GM18507 (cell line): ENCODE results near the gene CLIC3.
"Not testable (repeated sequence)": the region's sequence is repeated elsewhere in the genome, so short reads cannot be mapped to it uniquely, and the experiment has no call there.

Experiments used
- DNase-seq: peaks from one replicate; pipeline ENCODE4 v3.0.0; 2011; ENCODE audit warnings: low read depth; ENCODE audit not compliant: insufficient read length; ENCODE audit errors: extremely low spot score
- FAIRE-seq: peaks from 2 replicates; lab custom pipeline; 2011; peaks lifted over from hg19 to GRCh38; lab: Jason Lieb, UNC

CLIC3 gene

DNA sequence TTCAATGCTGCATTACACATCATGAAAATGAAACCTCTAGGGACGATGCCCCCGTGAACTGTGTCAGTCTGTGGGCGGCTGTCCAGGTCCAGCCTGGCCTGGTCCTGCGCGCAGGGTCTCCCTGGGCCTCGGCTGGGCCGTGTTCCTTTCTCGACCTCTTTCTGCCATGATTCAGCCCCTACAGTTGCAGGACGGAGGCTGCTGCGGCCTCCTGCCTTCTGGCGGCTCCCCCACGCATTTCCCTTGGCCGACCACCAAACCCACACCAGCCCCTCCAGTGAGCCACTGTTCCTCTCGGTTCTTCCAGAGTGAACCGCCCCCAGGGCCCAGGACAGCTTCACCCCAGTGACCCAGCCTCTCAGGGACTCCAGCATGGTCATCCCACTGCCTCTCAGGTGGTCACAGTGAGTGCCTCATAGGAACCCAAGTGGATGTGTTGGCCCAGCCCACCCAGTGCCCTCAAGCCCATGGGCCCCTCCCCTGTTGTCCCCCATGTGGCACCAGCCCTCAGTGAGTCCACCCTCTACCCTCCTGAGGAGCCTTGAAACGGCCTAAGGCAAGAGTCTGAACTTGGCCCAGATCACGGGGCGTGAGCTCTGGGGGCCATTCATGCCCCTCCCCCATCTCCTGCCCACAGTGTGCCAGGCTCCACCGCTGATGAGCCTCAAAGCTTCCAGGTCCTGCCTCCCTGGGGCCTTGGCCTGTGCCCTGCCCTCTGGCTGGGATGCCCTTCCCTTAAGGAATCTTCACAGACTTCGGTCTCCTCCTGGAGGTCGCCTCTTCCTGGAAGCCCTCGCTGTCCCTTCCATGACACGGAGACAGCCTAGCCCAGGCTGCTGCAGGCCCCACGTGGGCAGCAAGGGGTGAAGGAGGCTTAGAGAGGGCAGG, 10.0 kb upstream of the CLIC3 start:
- DNase-seq (no peak), FAIRE-seq (no peak)

DNA sequence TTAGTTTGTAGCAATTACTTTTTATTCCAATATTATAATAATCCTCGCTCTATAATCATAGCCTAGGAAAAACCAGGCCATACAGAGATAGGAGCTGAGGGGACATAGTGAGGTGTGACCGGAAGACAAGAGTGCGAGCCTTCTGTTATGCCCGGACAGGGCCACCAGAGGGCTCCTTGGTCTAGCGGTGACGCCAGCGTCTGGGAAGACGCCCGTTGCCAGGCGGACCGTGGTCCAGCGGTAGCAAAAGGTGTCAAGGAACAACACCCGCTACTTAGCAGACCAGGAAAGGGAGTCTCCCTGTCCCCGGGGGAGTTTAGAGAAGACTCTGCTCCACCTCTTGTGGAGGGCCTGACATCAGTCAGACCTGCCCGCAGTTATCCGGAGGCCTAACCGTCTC, 7.9 kb upstream of the CLIC3 start:
- FAIRE-seq, DNase-seq: not testable (repeated sequence)

DNA sequence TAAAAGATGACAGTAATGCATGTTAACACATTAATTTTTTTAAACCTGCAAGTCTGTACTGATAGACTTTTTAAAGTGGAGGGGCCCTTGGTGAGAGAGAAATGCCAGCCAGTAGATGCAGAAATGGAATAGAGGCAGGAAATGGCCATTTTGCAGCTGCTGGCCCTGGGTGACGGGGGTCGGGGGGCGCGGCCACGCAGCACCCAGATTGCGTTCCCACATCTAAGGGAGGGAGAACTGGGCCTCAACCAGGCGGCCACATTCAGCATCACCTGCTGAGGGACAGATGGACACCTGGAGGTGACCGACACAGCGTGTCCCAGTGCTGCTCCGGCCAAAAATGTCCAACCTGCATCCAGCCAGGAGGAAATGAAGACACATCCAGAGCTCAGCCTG, 6.3 kb upstream of the CLIC3 start:
- DNase-seq (no peak), FAIRE-seq (no peak)

DNA sequence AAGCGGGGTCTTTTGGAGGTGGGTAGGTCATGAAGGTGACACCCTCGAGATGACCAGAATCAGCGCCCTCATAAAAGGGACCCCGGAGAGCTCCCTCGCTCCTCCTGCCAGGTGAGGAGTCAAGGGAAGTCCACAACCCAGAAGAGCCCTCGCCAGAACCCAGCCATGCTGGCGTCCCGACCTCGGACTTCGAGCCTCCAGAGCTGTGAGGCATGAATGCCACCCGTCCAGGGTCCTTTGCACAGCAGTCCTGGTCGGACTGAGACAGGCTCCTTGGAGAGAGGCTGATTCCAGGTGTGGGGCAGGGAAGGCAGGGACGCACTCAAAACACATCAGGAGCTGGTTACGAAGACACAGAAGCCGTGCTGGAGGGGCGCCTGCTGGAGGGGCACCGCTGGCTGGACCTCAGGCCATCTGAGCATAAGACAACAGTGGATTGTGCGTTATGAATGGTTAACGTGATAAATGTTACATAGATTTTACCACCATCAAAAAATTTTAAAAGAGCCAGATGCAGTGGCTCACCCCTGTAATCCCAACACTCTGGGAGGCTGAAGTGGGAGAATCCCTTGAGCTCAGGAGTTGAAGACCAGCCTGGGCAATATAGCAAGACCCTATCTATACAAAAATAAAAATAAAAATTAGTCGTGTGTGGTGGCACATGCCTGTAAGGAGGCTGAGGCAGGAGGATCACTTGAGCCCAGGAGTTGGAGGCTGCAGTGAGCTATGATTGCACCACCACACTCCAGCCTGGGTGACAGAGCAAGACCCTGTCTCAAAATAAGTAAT, 5.7 kb upstream of the CLIC3 start:
- no peak for FAIRE-seq

DNA sequence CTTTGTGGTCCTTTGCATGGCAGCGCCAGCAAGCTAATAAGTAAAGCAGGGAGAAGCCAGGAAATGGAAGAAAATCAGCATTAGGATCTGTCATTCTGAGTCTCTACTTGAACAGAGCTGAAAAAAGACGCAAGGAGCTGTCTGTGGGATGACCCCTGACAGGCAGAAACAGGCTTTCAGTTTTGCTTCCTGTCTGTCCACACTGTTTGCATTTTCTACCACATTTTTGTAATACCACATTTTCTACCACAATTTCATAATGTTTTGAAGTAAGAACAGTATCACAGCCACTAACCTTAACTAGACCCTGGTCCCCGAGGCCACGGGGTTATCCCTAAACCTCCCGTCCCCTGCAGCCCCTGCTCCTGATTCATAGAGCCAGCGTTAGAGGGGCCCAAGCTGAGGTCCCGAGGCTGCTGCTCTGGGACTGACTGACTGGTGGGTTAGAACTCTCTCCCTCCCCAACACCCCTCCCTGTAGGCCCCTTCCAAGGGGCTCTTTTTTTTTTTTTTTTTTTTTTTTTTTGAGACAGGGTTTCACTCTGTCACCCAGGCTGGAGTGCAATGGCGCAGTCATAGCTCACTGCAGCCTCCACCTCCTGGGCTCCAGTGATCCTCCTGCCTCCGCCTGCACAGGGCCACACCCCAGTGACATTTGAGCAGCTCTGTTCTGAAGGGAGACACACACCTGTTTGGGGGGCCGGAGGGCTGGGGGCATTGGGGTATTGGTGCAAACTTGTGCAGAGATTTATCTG, 4.0 kb upstream of the CLIC3 start:
- peak; percentile 58 for DNase-seq
- peak; percentile 98 for FAIRE-seq

More for the DNA sequence above, 5.7 kb upstream of the CLIC3 start:
- DNase-seq = no peak

DNA sequence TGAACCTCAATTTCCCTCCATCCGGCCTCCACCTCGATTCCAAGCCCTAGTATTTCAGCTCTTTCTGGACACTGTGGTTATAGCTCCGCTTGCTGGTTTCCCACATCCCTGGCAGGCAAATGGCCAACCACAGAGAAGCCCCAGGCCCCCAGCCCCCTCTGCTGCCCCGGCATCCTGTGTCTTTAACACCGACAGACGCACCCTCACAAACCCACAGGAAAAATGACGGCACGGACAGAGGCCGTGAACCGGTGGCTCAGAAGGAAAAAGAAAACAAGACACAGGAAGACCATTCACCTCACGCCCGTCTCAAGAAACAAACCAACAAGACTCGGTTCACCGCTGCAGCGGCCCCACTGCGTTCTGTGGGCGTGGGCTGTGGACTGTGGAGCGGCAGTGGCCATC, 1.5 kb upstream of the CLIC3 start:
- FAIRE-seq (peak; percentile 31), DNase-seq (no peak)

DNA sequence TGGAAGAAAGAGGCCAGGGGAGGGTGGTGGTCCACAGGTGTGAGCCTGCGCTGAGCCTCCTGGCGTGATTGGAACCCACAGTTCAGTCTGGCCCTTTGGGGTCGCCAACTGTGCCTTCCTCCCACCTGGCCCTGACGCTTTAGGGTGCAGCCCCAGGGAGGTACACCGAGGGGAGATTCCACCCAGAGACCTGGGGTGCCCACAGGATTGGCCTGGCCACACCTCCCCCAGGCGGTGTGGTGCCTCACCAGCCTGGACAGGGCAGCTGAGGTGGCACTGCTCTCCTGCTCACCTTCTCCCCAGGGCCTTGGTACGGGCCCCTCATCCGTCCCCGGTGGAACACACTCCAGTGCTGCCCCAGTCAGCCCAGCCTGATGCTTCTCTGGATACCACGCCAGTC, 1.0 kb upstream of the CLIC3 start:
- FAIRE-seq (no peak), DNase-seq (no peak)

DNA sequence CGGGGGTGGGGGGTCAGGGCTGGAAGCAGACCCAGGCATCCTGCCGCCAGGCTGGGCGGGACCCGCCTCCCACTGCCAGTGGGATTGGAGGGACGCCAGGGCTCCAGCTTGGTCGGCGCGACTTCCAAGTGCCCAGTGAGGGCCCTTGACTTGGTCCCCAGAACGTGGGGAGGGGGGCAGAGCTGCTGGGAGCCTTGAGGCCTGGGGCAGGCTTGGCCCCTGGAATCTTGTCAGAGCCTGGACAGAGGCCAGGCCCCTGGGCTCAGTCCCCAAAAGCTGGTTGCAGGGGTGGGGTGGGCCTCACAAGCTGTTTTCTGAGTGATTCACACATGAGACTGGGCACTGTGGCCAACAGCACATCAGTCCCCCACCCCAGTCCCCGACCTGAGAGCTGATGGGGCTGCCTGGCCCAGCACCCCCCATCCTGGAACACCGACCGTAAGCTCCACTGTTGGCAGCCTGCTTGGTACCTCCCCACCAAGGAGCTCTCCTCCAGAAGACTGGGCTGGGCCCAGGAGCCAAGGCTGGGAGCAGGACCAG, 526 bp downstream of the CLIC3 start:
- no peak for FAIRE-seq
- no peak for DNase-seq

DNA sequence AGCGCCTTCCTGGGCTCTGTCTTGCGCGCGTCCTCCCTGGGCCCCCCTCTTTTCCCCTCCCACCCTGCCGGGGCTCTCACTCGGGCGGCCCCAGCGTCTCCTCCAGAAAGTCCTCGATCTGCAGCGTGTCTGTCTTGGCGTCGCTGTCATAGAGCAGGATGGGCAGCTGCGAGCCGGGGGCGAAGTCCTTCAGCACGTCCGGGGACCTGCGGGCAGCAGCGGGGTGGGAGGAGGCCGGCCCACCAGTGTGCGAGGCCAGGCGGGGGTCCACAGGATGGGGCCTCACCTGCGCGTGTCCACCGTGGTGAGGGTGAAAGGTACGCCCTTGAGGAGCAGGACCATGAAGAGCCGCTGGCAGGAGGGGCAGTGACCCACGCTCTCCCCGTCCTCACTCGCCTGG, 1.0 kb downstream of the CLIC3 start:
- FAIRE-seq (no peak), DNase-seq (no peak)

DNA sequence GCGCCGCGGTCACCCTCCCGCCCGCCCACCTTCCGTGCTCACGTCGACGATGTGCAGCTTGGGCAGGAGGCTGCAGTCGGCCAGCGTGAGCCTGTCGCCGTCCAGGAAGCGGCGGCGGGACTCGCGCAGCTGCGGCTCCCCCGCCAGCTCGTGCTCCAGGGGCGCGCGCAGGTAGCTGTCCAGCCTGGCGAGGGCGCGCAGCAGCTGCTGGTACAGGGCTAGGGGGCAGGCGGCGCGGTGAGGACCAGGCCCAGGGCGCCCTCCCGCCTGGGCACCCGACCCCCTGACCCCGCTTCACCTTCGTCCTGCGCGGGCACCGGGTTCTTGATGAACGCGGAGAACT, 1.5 kb downstream of the CLIC3 start:
- DNase-seq (no peak), FAIRE-seq (no peak)

DNA sequence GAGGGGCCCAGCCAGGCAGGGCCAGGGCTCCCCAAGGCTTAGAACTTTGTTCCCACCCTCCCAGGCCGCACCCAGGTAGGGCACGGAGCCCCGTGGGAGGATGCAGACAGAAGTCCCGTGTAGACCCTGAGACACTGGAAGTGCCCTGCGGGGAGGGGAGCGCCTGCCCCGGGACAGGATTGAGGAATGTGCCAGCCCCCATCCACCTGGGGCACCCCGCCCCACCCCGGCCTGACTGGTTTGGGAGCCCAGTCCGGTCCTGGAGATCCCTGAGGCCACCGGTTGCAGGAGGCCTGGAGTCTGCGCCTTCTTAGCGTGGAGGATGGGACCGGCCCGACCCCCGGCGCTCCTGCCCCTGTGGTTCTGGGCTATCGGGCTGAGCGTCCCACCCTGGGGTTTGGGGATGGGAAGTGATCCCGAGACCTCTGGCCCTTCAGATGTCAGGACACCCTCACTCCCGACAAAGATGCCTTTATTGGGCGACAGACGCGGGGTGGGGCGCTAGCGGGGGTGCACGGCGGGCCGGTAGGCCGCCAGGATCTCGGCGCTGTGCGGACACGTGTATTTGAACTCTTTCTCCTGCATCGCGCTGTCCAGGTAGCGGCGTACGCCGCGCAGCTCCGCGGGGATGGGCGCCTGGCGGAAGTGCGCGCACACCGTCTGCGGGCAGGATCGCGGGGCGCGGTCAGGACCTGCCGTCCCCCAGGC, 2.0 kb downstream of the CLIC3 start:
- no peak for DNase-seq
- no peak for FAIRE-seq

DNA sequence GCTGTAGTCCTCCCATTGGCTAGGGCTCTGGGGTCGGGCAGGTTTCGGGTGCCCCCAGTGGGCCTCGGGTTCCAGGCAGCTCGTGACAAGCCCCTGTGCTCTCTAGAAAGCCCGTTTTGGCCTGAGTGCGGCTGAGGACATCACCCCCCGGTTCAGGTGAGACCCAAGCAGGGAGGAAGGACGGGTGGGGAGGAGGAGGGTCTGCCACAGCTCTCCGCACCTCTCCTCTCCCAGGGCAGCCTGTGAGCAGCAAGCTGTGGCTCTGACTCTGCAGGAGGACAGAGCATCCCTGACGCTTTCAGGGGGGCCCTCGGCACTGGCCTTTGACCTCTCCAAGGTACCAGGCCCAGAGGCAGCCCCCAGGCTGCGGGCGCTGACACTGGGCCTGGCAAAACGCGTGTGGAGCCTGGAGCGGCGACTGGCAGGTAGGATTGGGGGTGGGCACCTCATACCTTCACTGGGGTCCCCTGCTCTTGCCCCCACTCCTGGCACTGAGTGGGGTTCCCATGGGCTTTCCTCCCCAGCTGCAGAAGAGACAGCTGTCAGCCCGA, 3.5 kb downstream of the CLIC3 start:
- no peak for FAIRE-seq
- DNase-seq = no peak

DNA sequence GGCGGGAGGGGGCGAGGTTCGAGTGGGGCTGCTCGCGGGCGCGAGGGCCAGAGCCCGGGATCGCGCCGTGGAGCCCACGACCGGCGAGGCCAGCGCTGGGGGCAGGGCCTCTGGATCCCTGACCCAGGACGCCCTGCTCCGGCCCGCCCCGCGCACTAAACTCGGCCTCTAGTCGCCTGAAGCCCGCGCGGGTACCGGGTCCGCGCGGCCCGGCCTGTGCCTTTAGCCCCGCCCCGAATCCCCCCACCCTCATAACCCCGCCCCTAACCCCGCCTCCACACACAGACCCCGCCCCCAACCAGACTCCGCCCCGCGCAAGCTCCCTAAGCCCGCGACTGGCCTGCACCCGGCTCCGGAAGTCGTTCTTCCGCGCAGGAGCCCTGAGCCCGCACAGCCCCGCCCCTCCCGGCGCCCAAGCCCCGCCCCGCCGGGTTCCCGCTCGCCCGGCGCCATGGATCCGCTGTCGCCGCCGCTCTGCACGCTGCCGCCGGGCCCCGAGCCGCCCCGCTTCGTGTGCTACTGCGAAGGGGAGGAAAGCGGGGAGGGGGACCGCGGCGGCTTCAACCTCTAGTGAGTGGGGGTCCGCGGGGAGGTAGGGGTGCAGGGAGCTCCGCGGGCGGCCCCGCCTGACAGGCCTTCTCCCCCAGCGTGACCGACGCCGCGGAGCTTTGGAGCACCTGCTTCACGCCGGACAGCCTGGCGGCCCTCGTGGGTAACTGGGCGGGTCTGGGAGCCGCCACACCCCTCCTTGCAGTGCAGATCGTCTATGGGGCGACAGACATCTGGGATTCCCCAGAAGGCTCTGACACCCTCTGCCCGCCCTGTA, 4.2 kb downstream of the CLIC3 start, which contains the start of gene PAXX:
Gene PAXX, plus strand, starts transcription at position 430 of the 826 bp plus-strand sequence. Its CDS starts 22 bp downstream, at position 452.
- peak; percentile 87 for FAIRE-seq

DNA sequence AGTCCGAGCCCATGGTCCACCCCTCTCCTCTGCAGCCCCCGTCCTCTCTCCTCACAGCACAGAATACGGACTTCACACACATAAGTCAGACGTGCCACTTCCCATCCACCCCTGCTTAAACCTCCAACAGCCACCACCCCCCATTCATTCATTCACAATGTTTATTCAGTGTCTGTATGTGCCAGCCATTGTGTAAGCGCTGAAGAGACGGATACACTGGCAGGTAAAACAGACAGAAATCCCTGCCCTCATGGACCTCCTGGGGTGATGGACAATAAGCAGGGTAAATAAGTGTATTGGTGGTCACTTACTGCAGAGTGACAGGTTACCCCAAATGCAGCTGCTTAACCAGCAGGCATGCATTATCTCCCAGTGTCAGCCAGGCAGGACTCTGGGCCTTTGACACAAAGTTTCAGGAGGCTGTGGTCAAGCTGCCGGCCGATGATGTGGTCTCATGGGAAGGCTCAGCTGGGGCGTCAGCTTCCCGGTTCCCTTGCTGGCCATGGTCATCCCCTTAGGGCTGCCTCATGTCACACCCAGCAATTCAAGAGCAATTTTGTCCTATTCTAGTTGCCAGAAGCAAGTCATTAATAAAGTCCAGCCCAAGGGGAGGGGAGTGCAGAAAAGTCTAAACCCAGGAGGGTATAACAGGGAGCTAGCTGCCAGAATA, 6.0 kb downstream of the CLIC3 start:
- FAIRE-seq (no peak), DNase-seq (no peak)

More for the DNA sequence above, 4.2 kb downstream of the CLIC3 start, which contains the start of gene PAXX:
- DNase-seq = peak; percentile 98

DNA sequence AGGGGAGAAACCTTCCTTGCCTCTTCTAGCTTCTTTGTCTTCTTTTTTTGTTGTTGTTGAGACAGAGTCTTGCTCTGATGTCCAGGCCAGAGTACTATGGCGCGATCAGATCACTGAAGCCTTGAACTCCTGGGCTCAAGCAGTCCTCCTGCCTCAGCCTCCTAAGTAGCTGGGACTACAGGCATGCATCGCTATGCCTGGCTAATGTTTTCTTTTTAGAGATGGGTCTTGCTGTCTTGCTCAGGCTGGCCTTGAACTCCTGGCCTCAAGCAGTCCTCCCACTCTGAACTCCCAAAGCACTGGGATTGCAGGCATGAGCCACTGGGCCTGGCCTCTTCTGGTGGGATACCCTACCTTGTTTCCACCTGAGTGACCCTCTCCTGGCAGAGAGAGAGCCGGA, 7.5 kb downstream of the CLIC3 start:
- no peak for DNase-seq
- FAIRE-seq = no peak

DNA sequence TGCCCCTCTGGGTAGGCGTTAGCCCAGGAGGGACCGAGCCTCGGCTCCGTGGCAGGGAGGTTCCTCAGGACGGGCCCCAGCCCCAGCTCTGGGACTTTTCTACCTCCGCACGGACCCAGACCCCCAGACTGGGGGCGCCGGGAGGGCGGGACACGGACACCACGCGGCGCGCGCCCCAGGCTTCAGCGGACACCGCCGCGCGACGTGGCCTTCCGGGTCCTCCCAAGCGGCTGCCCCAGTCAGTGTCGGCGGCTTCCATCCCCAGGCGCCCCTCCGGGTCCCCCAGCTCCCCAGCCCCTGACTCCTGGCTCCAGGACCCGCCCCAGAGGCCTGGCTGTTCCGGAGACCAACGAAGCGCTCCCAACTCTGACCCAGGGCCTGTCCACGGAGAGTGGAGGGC, 10.5 kb downstream of the CLIC3 start:
- DNase-seq = no peak
- no peak for FAIRE-seq

DNA sequence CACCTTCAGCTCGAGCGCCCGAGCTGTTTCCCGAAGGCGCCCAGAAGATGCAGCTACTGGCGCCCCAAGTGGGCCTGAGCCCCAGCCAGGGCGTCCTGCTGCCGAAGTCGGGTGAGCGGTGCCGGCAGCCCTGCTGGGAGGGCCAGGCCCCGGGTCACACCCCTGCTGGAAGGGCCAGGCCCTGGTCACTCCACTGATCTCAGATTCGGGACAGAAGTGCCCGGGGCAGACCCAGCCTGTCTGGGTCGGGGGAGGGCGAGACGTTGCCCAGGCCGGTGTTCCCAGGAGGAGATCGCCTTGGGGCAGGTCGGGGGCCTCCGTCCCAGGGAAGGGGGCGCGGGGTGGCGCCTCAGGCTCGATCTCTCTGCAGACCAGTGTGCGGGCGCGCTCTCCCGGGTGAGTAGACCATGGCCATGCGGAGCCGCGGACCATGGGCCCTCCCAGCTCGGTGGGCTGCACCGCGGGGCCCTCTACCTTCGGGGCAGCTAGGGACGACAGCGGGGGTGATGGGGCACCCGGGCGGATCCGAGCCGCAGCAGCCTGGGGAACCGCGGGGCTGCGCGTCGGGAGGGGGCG, 11.3 kb downstream of the CLIC3 start:
- FAIRE-seq = no peak
- DNase-seq = no peak
